GM23338 (cell line): Measurements from ENCODE around the gene AMZ1. TPM values are rescaled to one million over a fixed set of nuclear protein-coding genes. Genes with fewer than 3 reads are reported as not detected.
A peak's percentile ranks its signal among the peaks of the same experiment; 100 is the strongest.

Experiments used
- ATAC-seq: fragments of 200-7000 bp; cut with Tn5 transposase; 3 replicates; pipeline ENCODE4 v1.9.1; 2020
- DNase-seq: peaks from one replicate; pipeline ENCODE4 v3.0.0-alpha.2; 2015; ENCODE audit warnings: low spot score
- H2AFZ ChIP-seq: fragments of 200-600 bp; sonication (generic); 2 replicates; pipeline ENCODE4 v1.8.0; 2016; ENCODE audit warnings: antibody characterized with exemption, mild to moderate bottlenecking, moderate library complexity
- H3F3A ChIP-seq: fragments of 200-600 bp; sonication (generic); replicated peaks from 2 replicates; pipeline ENCODE4 v1.8.0; 2017; ENCODE audit warnings: antibody characterized with exemption, mixed run types, low read depth
- H3K27ac ChIP-seq: fragments of 200-600 bp; sonication (generic); 2 replicates; pipeline ENCODE4 v1.6.1; 2016; ENCODE audit warnings: low read depth
- H3K27me3 ChIP-seq: fragments of 200-600 bp; sonication (generic); 2 replicates; pipeline ENCODE4 v1.8.0; 2016; ENCODE audit warnings: mild to moderate bottlenecking, mixed run types, moderate library complexity; ENCODE audit not compliant: insufficient read depth
- H3K36me3 ChIP-seq: fragments of 200-600 bp; sonication (generic); 2 replicates; pipeline ENCODE4 v1.8.0; 2016; ENCODE audit warnings: mild to moderate bottlenecking; ENCODE audit not compliant: insufficient read depth
- H3K4me1 ChIP-seq: fragments of 200-600 bp; sonication (generic); 2 replicates; pipeline ENCODE4 v1.8.0; 2016; ENCODE audit warnings: mild to moderate bottlenecking, moderate library complexity; ENCODE audit not compliant: insufficient read depth
- H3K4me2 ChIP-seq: fragments of 200-600 bp; sonication (generic); 2 replicates; pipeline ENCODE4 v1.7.1; 2017; ENCODE audit warnings: mixed run types
- H3K4me3 ChIP-seq: fragments of 200-600 bp; sonication (generic); 2 replicates; pipeline ENCODE4 v1.6.1; 2016; ENCODE audit warnings: mixed run types
- H3K79me2 ChIP-seq: fragments of 200-600 bp; sonication (generic); replicated peaks from 2 replicates; pipeline ENCODE4 v1.8.0; 2017; ENCODE audit warnings: mild to moderate bottlenecking; ENCODE audit not compliant: insufficient read depth
- H3K9me2 ChIP-seq: fragments of 200-600 bp; sonication (generic); 2 replicates; pipeline ENCODE4 v1.8.0; 2017; ENCODE audit not compliant: insufficient read depth
- H4K20me1 ChIP-seq: fragments of 200-600 bp; sonication (generic); replicated peaks from 2 replicates; pipeline ENCODE4 v1.8.0; 2017; ENCODE audit warnings: mild to moderate bottlenecking; ENCODE audit not compliant: insufficient read depth
- H3K27ac Mint-ChIP-seq: 2 replicates; pipeline ENCODE4 v1.8.0; 2020; ENCODE audit warnings: inconsistent platforms, mild to moderate bottlenecking, moderate library complexity, mixed read lengths
- H3K27me3 Mint-ChIP-seq: 3 replicates; pipeline ENCODE4 v1.8.0; 2022; ENCODE audit warnings: low read depth, mild to moderate bottlenecking, moderate library complexity, mixed read lengths, inconsistent platforms; ENCODE audit not compliant: insufficient read depth, poor library complexity
- H3K36me3 Mint-ChIP-seq: 3 replicates; pipeline ENCODE4 v1.8.0; 2021; ENCODE audit warnings: low read depth, mild to moderate bottlenecking, inconsistent platforms, moderate library complexity, mixed read lengths
- H3K4me1 Mint-ChIP-seq: 3 replicates; pipeline ENCODE4 v1.8.0; 2020; ENCODE audit warnings: mild to moderate bottlenecking, inconsistent platforms, mixed read lengths
- H3K4me3 Mint-ChIP-seq: 3 replicates; pipeline ENCODE4 v1.8.0; 2021; ENCODE audit warnings: moderate library complexity, mild to moderate bottlenecking, inconsistent platforms, mixed read lengths
- H3K9me3 Mint-ChIP-seq: 3 replicates; pipeline ENCODE4 v1.8.0; 2020; ENCODE audit warnings: moderate library complexity, mild to moderate bottlenecking, inconsistent platforms, mixed read lengths
- CREB1 ChIP-seq: fragments of 250-450 bp; sonication (Bioruptor Pico); IDR thresholded peaks from 2 replicates; pipeline ENCODE4 v1.5.0; 2020; ENCODE audit warnings: low read depth, mild to moderate bottlenecking, moderate library complexity
- CTCF ChIP-seq, 2 experiments: fragments of 200-600 bp in 1 of 2; sonication (generic) in 1 of 2; conservative IDR thresholded peaks; 2 replicates each; pipeline versions ENCODE4 v1.5.1 to v1.6.1; 2016 to 2017; ENCODE audit warnings: antibody characterized with exemption in 2 of 2, low read depth in 2 of 2, mild to moderate bottlenecking in 2 of 2, moderate library complexity in 1 of 2
- EZH2 ChIP-seq: fragments of 200-600 bp; sonication (generic); IDR thresholded peaks from one replicate; pipeline ENCODE4 v1.8.0; 2017; ENCODE audit warnings: antibody characterized with exemption, mild to moderate bottlenecking, low read depth; ENCODE audit not compliant: unreplicated experiment
- EZH2phosphoT487 ChIP-seq: fragments of 200-600 bp; sonication (generic); IDR thresholded peaks from one replicate; pipeline ENCODE4 v1.8.1; 2018; ENCODE audit warnings: antibody characterized with exemption; ENCODE audit not compliant: unreplicated experiment
- JUNB ChIP-seq: IDR thresholded peaks from one replicate; pipeline ENCODE4 v1.6.1; 2016; ENCODE audit warnings: antibody characterized with exemption; ENCODE audit not compliant: unreplicated experiment
- NANOG ChIP-seq: IDR thresholded peaks from 2 replicates; pipeline ENCODE4 v1.6.1; 2016; ENCODE audit warnings: antibody characterized with exemption, borderline replicate concordance
- ZNF331 ChIP-seq: fragments of 250-450 bp; sonication (Bioruptor Pico); IDR thresholded peaks from 2 replicates; pipeline ENCODE4 v1.5.0; 2020; ENCODE audit warnings: low read depth, mild to moderate bottlenecking, moderate library complexity
- ZNF462 ChIP-seq: fragments of 250-450 bp; sonication (Bioruptor Pico); IDR thresholded peaks from 2 replicates; pipeline ENCODE4 v1.5.0; 2020; ENCODE audit warnings: mild to moderate bottlenecking, moderate library complexity
- polyA plus RNA-seq: library from polyadenylated mRNA; unstranded; fragments of >200 nt; fragmentation: Nextera tagmentation; extraction: Ambion mirVana; gene quantifications from 2 replicates; pipeline ENCODE4 v1.2.1, GENCODE V29; 2016
- total RNA-seq: library from RNA; depleted of rRNA; stranded (reverse); fragments of >200 nt; shearing (Covaris generic); gene quantifications from 2 replicates; pipeline ENCODE4 v1.2.3, GENCODE V29; 2014

The AMZ1 gene
- total and polyA plus RNA-seq, 2 experiments from 2014 or later = 0.73 to 4.5 TPM

- Mint-ChIP-seq H3K4me1 (peaks cover 44% of the 10 kb centered on the region), H3K4me3 (no peak overlapping the region), H3K9me3 (no peaks in the 10 kb centered on the region), H3K36me3 (peaks cover 31% of the 10 kb centered on the region), H3K27me3 (peaks cover 12% of the 10 kb centered on the region), H3K27ac (no peak overlapping the region)
- Histone ChIP-seq H3K36me3 (no peaks in the 10 kb centered on the region; the same call in 1 of the 2 replicates), H3K4me2 (no peak overlapping the region), H3K79me2 (peaks cover 72% of the 10 kb centered on the region), H3K4me1 (peaks cover 14% of the 10 kb centered on the region), H2AFZ (no peak overlapping the region), H3K4me3 (no peak overlapping the region), H3F3A (no peaks in the 10 kb centered on the region), H3K9me2 (no peaks in the 10 kb centered on the region), H3K27me3 (no peaks in the 10 kb centered on the region), H3K27ac (peak overlapping the region; percentile 76; the same call in 1 of the 2 replicates), H4K20me1 (peaks cover 17% of the 10 kb centered on the region; the same call in 1 of the 2 replicates)
- TF ChIP-seq CTCF (conservative IDR thresholded peaks at IDR 0.05; ENCODE audit: low read depth in 2 of 2) (peak; percentile 60 to 62), JUNB (no peak)
- DNase-seq = peak; percentile 86
- peak; percentile 87 for ATAC-seq
These were observed 72.3 kb downstream of the AMZ1 start for GRCh38 chr7:2760098-2760889.

GRCh38 chr7:2761131-2761624 is 73.2 kb downstream of the AMZ1 start:
- no peaks in the 10 kb centered on the region; the same call in 1 of the 2 replicates for H3K36me3 ChIP-seq
- H3K27ac Mint-ChIP-seq = peak overlapping the region; percentile 42; the same call in 1 of the 2 replicates
- H3K9me2 ChIP-seq = no peaks in the 10 kb centered on the region
- H2AFZ ChIP-seq = no peak overlapping the region
- H3K79me2 ChIP-seq = peaks cover 74% of the 10 kb centered on the region
- DNase-seq (no peak), ATAC-seq (no peak)
- H3K9me3 Mint-ChIP-seq = no peaks in the 10 kb centered on the region
- H4K20me1 ChIP-seq = peaks cover 22% of the 10 kb centered on the region; the same call in 1 of the 2 replicates
- H3F3A ChIP-seq = no peaks in the 10 kb centered on the region
- peak overlapping the region; percentile 76; the same call in 1 of the 2 replicates for H3K27ac ChIP-seq
- peaks cover 13% of the 10 kb centered on the region for H3K27me3 Mint-ChIP-seq
- H3K36me3 Mint-ChIP-seq = peaks cover 23% of the 10 kb centered on the region
- H3K4me1 ChIP-seq = peaks cover 14% of the 10 kb centered on the region
- H3K4me2 ChIP-seq = no peak overlapping the region
- no peak for TF ChIP-seq ZNF331 (CRISPR knock-in tag)
- no peak for TF ChIP-seq EZH2
- no peak for TF ChIP-seq CREB1 (CRISPR knock-in tag)
- no peak for TF ChIP-seq CTCF (conservative IDR thresholded peaks at IDR 0.05; ENCODE audit: low read depth in 2 of 2)
- no peak for TF ChIP-seq EZH2phosphoT487
- TF ChIP-seq NANOG = no peak
- no peak for TF ChIP-seq ZNF462 (CRISPR knock-in tag)
- no peak overlapping the region for H3K4me3 ChIP-seq
- H3K4me1 Mint-ChIP-seq = peaks cover 46% of the 10 kb centered on the region
- H3K27me3 ChIP-seq = no peaks in the 10 kb centered on the region
- no peak overlapping the region for H3K4me3 Mint-ChIP-seq
